SU-DHL-6 (cell line): ENCODE data around the gene PHLPP2.

Experiments used
- EZH2phosphoT487 ChIP-seq: fragments of 200-600 bp; sonication (generic), shearing (Covaris generic); conservative IDR thresholded peaks from 2 replicates; pipeline ENCODE4 v1.6.1; 2018; ENCODE audit warnings: mild to moderate bottlenecking, antibody characterized with exemption, low read length, moderate library complexity, mixed read lengths
- TF ChIP-seq, protein P1 (sequence below): fragments of 200-600 bp; sonication (generic); IDR thresholded peaks from one replicate; pipeline ENCODE4 v1.5.1; 2017; ENCODE audit warnings: antibody characterized with exemption, mild to moderate bottlenecking, low read length, moderate library complexity; ENCODE audit not compliant: insufficient read depth, poor library complexity, severe bottlenecking

DNA sequence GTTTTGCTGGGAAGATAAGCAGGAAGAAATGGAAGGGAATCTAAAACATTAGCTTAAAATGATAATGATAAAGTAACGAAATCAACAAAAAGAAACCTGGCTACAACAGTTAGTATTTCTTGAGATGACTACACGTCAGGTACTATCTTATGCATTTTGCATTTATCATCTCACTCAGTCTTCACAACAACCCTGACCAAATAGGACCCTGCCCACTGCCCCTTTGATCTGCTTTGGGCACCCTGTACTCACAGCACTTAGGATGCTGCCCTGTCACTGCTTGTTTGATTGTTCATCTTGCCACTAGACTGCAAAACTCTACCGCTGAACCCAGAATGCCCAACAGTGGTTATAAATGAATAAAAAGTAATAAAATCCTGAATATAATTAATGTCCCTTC is 53.3 kb downstream of the PHLPP2 start:
- TF ChIP-seq, protein P1, sequence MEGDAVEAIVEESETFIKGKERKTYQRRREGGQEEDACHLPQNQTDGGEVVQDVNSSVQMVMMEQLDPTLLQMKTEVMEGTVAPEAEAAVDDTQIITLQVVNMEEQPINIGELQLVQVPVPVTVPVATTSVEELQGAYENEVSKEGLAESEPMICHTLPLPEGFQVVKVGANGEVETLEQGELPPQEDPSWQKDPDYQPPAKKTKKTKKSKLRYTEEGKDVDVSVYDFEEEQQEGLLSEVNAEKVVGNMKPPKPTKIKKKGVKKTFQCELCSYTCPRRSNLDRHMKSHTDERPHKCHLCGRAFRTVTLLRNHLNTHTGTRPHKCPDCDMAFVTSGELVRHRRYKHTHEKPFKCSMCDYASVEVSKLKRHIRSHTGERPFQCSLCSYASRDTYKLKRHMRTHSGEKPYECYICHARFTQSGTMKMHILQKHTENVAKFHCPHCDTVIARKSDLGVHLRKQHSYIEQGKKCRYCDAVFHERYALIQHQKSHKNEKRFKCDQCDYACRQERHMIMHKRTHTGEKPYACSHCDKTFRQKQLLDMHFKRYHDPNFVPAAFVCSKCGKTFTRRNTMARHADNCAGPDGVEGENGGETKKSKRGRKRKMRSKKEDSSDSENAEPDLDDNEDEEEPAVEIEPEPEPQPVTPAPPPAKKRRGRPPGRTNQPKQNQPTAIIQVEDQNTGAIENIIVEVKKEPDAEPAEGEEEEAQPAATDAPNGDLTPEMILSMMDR: no peak
- no peak for TF ChIP-seq EZH2phosphoT487
